Measurements from ENCODE around the gene ERC2. TPM values are rescaled to one million over a fixed set of nuclear protein-coding genes. Genes with fewer than 3 reads are reported as not detected.
A peak's percentile ranks its signal among the peaks of the same experiment; 100 is the strongest.

ERC2 gene
- total and polyA plus RNA-seq, 2 of the 13 experiments (the other 11 are each of a cell fraction or from before 2014, with no cell fraction given), result 0.16 to 0.22 TPM

- H3K4me2 ChIP-seq (ENCODE audit: low read depth, low read length), result peak overlapping the region; percentile 74
- in situ Hi-C loops (cut with HindIII; ENCODE audit: extremely low pct_ligation_motif_present, low pct_unique_long_range_greater_than_20kb) (no loop called here), intact Hi-C loops (cut with micrococcal nuclease; ENCODE audit: unreplicated experiment) (no loop called here)
- peaks cover 13% of the 10 kb centered on the region for H3K4me1 ChIP-seq (ENCODE audit: insufficient read depth, low read length)
- no peak overlapping the region for H2AFZ ChIP-seq (ENCODE audit: low read length)
- H3K36me3 ChIP-seq (replicated peaks in 1 of 2; ENCODE audit: control insufficient read depth in 1 of 2, insufficient read depth in 2 of 2, low read length in 2 of 2), result no peaks in the 10 kb centered on the region
- no peak overlapping the region for H3K9ac ChIP-seq (ENCODE audit: insufficient read depth, low read depth, low read length)
- no peak for DNase-seq (ENCODE audit: low spot score)
- H3K27ac ChIP-seq (ENCODE audit: extremely low read length, insufficient read depth, low read length), result no peak overlapping the region
- FAIRE-seq, result no peak
- ATAC-seq, result peak; percentile 63
- POLR2A ChIA-PET, result no interaction called here
- no TSS peak for BruUV-seq (replicated peaks)
- no peaks in the 10 kb centered on the region for H4K20me1 ChIP-seq (ENCODE audit: insufficient read depth, low read length)
- peaks cover 1 to 25% of the 10 kb centered on the region in 2 experiments for H3K27me3 ChIP-seq (ENCODE audit: control insufficient read depth in 1 of 2, insufficient read depth in 2 of 2, low read length in 2 of 2)
- CTCF ChIA-PET (ENCODE audit: low intra/inter-chr PET ratio, low total read pairs), result no interaction called here
- 3% methylated on average over 19 of the region's 28 CpGs for whole genome bisulfite sequencing (ENCODE audit: low lambda C conversion rate)
- TF ChIP-seq ZFP82 (CRISPR knock-in tag; IDR thresholded peaks at IDR 0.05; ENCODE audit: borderline replicate concordance), result 0 out of 2 replicates have a peak, but pooled peaks have one; percentile 4
- TF ChIP-seq ZNF431 (CRISPR knock-in tag; IDR thresholded peaks at IDR 0.05; ENCODE audit: borderline replicate concordance, low read depth), result no peak
- no peaks in the 10 kb centered on the region for H3K79me2 ChIP-seq (ENCODE audit: insufficient read depth, low read length)
- no peaks in the 10 kb centered on the region for H3K9me3 ChIP-seq (ENCODE audit: low read length)
- peak overlapping the region; percentile 37 to 68 (median 57); a peak in 4 of 6 replicates for H3K4me3 ChIP-seq (replicated peaks in 1 of 3; ENCODE audit: insufficient read depth in 1 of 3, low read depth in 2 of 3, low read length in 3 of 3)
Measured at GRCh38 chr3:56467801-56468183, 475 bp downstream of the ERC2 start.

- H3K27me3 ChIP-seq (ENCODE audit: control insufficient read depth in 1 of 2, insufficient read depth in 2 of 2, low read length in 2 of 2), result peaks cover 1 to 25% of the 10 kb centered on the region in 2 experiments
- no peaks in the 10 kb centered on the region for H3K79me2 ChIP-seq (ENCODE audit: insufficient read depth, low read length)
- no peaks in the 10 kb centered on the region for H4K20me1 ChIP-seq (ENCODE audit: insufficient read depth, low read length)
- FAIRE-seq, result no peak
- H3K4me2 ChIP-seq (ENCODE audit: low read depth, low read length), result peak overlapping the region; percentile 74
- BruUV-seq (replicated peaks), result no TSS peak
- no peak overlapping the region for H3K27ac ChIP-seq (ENCODE audit: extremely low read length, insufficient read depth, low read length)
- H3K4me1 ChIP-seq (ENCODE audit: insufficient read depth, low read length), result peaks cover 13% of the 10 kb centered on the region
- DNase-seq (ENCODE audit: low spot score), result peak; percentile 64
- no peak overlapping the region for H3K9ac ChIP-seq (ENCODE audit: insufficient read depth, low read depth, low read length)
- H3K4me3 ChIP-seq (replicated peaks in 1 of 3; ENCODE audit: insufficient read depth in 1 of 3, low read depth in 2 of 3, low read length in 3 of 3), result peak overlapping the region in 2 of 3 experiments; percentile 57 to 68; a peak in 2 of 6 replicates
- no peak overlapping the region for H2AFZ ChIP-seq (ENCODE audit: low read length)
- TF ChIP-seq, protein P1, sequence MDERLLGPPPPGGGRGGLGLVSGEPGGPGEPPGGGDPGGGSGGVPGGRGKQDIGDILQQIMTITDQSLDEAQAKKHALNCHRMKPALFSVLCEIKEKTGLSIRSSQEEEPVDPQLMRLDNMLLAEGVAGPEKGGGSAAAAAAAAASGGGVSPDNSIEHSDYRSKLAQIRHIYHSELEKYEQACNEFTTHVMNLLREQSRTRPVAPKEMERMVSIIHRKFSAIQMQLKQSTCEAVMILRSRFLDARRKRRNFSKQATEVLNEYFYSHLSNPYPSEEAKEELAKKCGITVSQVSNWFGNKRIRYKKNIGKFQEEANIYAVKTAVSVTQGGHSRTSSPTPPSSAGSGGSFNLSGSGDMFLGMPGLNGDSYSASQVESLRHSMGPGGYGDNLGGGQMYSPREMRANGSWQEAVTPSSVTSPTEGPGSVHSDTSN (CRISPR knock-in tag; IDR thresholded peaks at IDR 0.05), result peak; percentile 87
- TF ChIP-seq, protein P2, sequence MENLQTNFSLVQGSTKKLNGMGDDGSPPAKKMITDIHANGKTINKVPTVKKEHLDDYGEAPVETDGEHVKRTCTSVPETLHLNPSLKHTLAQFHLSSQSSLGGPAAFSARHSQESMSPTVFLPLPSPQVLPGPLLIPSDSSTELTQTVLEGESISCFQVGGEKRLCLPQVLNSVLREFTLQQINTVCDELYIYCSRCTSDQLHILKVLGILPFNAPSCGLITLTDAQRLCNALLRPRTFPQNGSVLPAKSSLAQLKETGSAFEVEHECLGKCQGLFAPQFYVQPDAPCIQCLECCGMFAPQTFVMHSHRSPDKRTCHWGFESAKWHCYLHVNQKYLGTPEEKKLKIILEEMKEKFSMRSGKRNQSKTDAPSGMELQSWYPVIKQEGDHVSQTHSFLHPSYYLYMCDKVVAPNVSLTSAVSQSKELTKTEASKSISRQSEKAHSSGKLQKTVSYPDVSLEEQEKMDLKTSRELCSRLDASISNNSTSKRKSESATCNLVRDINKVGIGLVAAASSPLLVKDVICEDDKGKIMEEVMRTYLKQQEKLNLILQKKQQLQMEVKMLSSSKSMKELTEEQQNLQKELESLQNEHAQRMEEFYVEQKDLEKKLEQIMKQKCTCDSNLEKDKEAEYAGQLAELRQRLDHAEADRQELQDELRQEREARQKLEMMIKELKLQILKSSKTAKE (CRISPR knock-in tag; IDR thresholded peaks at IDR 0.05; ENCODE audit: borderline replicate concordance), result no peak
- no peak for TF ChIP-seq NFKBIZ (CRISPR knock-in tag; IDR thresholded peaks at IDR 0.05)
- peak; percentile 88 for TF ChIP-seq NFYC (CRISPR knock-in tag; IDR thresholded peaks at IDR 0.05)
- no peak for TF ChIP-seq ZNF703 (CRISPR knock-in tag; IDR thresholded peaks at IDR 0.05; ENCODE audit: borderline replicate concordance)
- no peak for TF ChIP-seq TOPORS (CRISPR knock-in tag; IDR thresholded peaks at IDR 0.05)
- TF ChIP-seq SP2 (CRISPR knock-in tag; IDR thresholded peaks at IDR 0.05), result peak; percentile 79
- peak; percentile 85 for TF ChIP-seq NFYB (CRISPR knock-in tag; IDR thresholded peaks at IDR 0.05)
- TF ChIP-seq, protein P3, sequence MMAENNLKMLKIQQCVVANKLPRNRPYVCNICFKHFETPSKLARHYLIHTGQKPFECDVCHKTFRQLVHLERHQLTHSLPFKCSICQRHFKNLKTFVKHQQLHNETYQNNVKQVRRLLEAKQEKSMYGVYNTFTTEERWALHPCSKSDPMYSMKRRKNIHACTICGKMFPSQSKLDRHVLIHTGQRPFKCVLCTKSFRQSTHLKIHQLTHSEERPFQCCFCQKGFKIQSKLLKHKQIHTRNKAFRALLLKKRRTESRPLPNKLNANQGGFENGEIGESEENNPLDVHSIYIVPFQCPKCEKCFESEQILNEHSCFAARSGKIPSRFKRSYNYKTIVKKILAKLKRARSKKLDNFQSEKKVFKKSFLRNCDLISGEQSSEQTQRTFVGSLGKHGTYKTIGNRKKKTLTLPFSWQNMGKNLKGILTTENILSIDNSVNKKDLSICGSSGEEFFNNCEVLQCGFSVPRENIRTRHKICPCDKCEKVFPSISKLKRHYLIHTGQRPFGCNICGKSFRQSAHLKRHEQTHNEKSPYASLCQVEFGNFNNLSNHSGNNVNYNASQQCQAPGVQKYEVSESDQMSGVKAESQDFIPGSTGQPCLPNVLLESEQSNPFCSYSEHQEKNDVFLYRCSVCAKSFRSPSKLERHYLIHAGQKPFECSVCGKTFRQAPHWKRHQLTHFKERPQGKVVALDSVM (CRISPR knock-in tag; IDR thresholded peaks at IDR 0.05), result no peak
- intact Hi-C loops (cut with micrococcal nuclease; ENCODE audit: unreplicated experiment) (no loop called here), in situ Hi-C loops (cut with HindIII; ENCODE audit: extremely low pct_ligation_motif_present, low pct_unique_long_range_greater_than_20kb) (no loop called here)
- H3K9me3 ChIP-seq (ENCODE audit: low read length), result no peaks in the 10 kb centered on the region
- ATAC-seq, result peak; percentile 75
- no peaks in the 10 kb centered on the region for H3K36me3 ChIP-seq (replicated peaks in 1 of 2; ENCODE audit: control insufficient read depth in 1 of 2, insufficient read depth in 2 of 2, low read length in 2 of 2)
- ChIA-PET CTCF (ENCODE audit: low intra/inter-chr PET ratio, low total read pairs) (no interaction called here), POLR2A (no interaction called here)
- WGBS (ENCODE audit: low lambda C conversion rate), result 11% methylated on average over 14 of the region's 14 CpGs
Measured at GRCh38 chr3:56467108-56467507, 1.2 kb downstream of the ERC2 start.
